Measurements from ENCODE around the gene H1-8.

Gene H1-8

GRCh38 chr3:129575997-129576384 is 33.0 kb downstream of the H1-8 start:
- H3K36me3 ChIP-seq: peaks cover 6% of the 10 kb centered on the region
- no peak for DNase-seq
- no peaks in the 10 kb centered on the region for H3K9me3 ChIP-seq
- no peak overlapping the region for H3K4me3 ChIP-seq (ENCODE audit: low read depth, low read length)
- H3K4me1 ChIP-seq: peaks cover 4% of the 10 kb centered on the region
- no peak for TF ChIP-seq CTCF (IDR thresholded peaks at IDR 0.05; ENCODE audit: low read depth, low read length)
- H3K27me3 ChIP-seq: no peaks in the 10 kb centered on the region

GRCh38 chr3:129576514-129577352 is 33.8 kb downstream of the H1-8 start:
- Histone ChIP-seq H3K9me3 (no peaks in the 10 kb centered on the region), H3K4me1 (peaks cover 4% of the 10 kb centered on the region), H3K4me3 (ENCODE audit: low read depth, low read length) (no peak overlapping the region), H3K36me3 (peaks cover 6% of the 10 kb centered on the region), H3K27me3 (no peaks in the 10 kb centered on the region)
- TF ChIP-seq CTCF (IDR thresholded peaks at IDR 0.05; ENCODE audit: low read depth, low read length): no peak
- DNase-seq: no peak

- H3K9me3 ChIP-seq: no peaks in the 10 kb centered on the region
- no peak for TF ChIP-seq CTCF (IDR thresholded peaks at IDR 0.05; ENCODE audit: low read depth, low read length)
- H3K4me1 ChIP-seq: peaks cover 4% of the 10 kb centered on the region
- peak; percentile 61 for DNase-seq
- H3K36me3 ChIP-seq: peaks cover 6% of the 10 kb centered on the region
- H3K27me3 ChIP-seq: no peaks in the 10 kb centered on the region
- no peak overlapping the region for H3K4me3 ChIP-seq (ENCODE audit: low read depth, low read length)
Observed at GRCh38 chr3:129577366-129577765, 34.4 kb downstream of the H1-8 start.

- no peak overlapping the region for H3K4me3 ChIP-seq (ENCODE audit: low read depth, low read length)
- no peaks in the 10 kb centered on the region for H3K9me3 ChIP-seq
- no peak for TF ChIP-seq CTCF (IDR thresholded peaks at IDR 0.05; ENCODE audit: low read depth, low read length)
- no peak for DNase-seq
- H3K4me1 ChIP-seq: peaks cover 4% of the 10 kb centered on the region
- peaks cover 6% of the 10 kb centered on the region for H3K36me3 ChIP-seq
- no peaks in the 10 kb centered on the region for H3K27me3 ChIP-seq
Observed at GRCh38 chr3:129577925-129578786, 35.2 kb downstream of the H1-8 start.

- no peak for TF ChIP-seq CTCF (IDR thresholded peaks at IDR 0.05; ENCODE audit: low read depth, low read length)
- DNase-seq: no peak
- no peak overlapping the region for H3K4me3 ChIP-seq (ENCODE audit: low read depth, low read length)
- H3K27me3 ChIP-seq: no peaks in the 10 kb centered on the region
- peaks cover 10% of the 10 kb centered on the region for H3K36me3 ChIP-seq
- no peaks in the 10 kb centered on the region for H3K9me3 ChIP-seq
- H3K4me1 ChIP-seq: peaks cover 4% of the 10 kb centered on the region
Observed at GRCh38 chr3:129579991-129580390, 37.0 kb downstream of the H1-8 start.
